ENCODE results near the gene MLPH.

- TF ChIP-seq CTCF (IDR thresholded peaks at IDR 0.05) (no peak), POLR2A (IDR thresholded peaks at IDR 0.05) (no peak), POLR2AphosphoS5 (IDR thresholded peaks at IDR 0.05) (peak in 1 of 3 donors; percentile 11)
These were observed 13.9 kb upstream of the MLPH start for GRCh38 chr2:237472909-237473877.

All from breast epithelium (tissue), 3 donors.